H1 (cell line): ENCODE data around the gene PPFIA2. TPM values are rescaled to one million over a fixed set of nuclear protein-coding genes. Genes with fewer than 3 reads are reported as not detected.

Experiments
- CTCF ChIA-PET: fragments of 300-600 bp; sonication (Branson Sonifier 250); formaldehyde crosslinking; loops from one replicate; lab custom pipeline; 2021; ENCODE audit not compliant: partially characterized antibody; lab: Charles Lee
- POLR2A ChIA-PET: fragments of 300-600 bp; sonication (Branson Sonifier 250); formaldehyde crosslinking; loops from one replicate; lab custom pipeline; 2021; ENCODE audit warnings: inconsistent platforms; ENCODE audit not compliant: partially characterized antibody; lab: Charles Lee
- DNase-seq, 2 experiments: peaks; one replicate each; pipeline versions ENCODE4 v3.0.0 to v3.0.0-alpha.2; 2010 to 2022; ENCODE audit warnings: low spot score in 2 of 2, low read depth in 1 of 2, mixed read lengths in 1 of 2
- FAIRE-seq: peaks from 2 replicates; lab custom pipeline; 2011; peaks lifted over from hg19 to GRCh38; lab: Jason Lieb, UNC
- H2AFZ ChIP-seq: 2 replicates; pipeline ENCODE4 v1.8.1; 2012; ENCODE audit warnings: low read length, inconsistent platforms
- H2AK5ac ChIP-seq: 2 replicates; pipeline ENCODE4 v1.6.1; 2013; ENCODE audit warnings: low read depth, low read length
- H2BK120ac ChIP-seq: replicated peaks from 2 replicates; pipeline ENCODE3; 2013; ENCODE audit warnings: low read depth, low read length, inconsistent platforms
- H2BK12ac ChIP-seq: 2 replicates; pipeline ENCODE4 v1.6.1; 2013; ENCODE audit warnings: low read depth, low read length
- H2BK15ac ChIP-seq: 2 replicates; pipeline ENCODE4 v1.6.1; 2013; ENCODE audit warnings: low read length
- H2BK20ac ChIP-seq: 2 replicates; pipeline ENCODE4 v1.6.1; 2013; ENCODE audit warnings: low read length
- H2BK5ac ChIP-seq: 2 replicates; pipeline ENCODE4 v1.6.1; 2013; ENCODE audit warnings: low read depth, low read length
- H3K14ac ChIP-seq: 2 replicates; pipeline ENCODE4 v1.6.1; 2013; ENCODE audit warnings: inconsistent platforms; ENCODE audit not compliant: insufficient read length
- H3K18ac ChIP-seq: 2 replicates; pipeline ENCODE4 v1.6.1; 2013; ENCODE audit warnings: low read length; ENCODE audit errors: extremely low read depth
- H3K23ac ChIP-seq: 2 replicates; pipeline ENCODE4 v1.6.1; 2013; ENCODE audit warnings: inconsistent platforms; ENCODE audit not compliant: insufficient read length
- H3K23me2 ChIP-seq: 2 replicates; pipeline ENCODE4 v1.6.1; 2013; ENCODE audit warnings: low read depth, low read length
- H3K27ac ChIP-seq: 2 replicates; pipeline ENCODE4 v1.6.1; 2011; ENCODE audit warnings: low read depth, low read length, inconsistent platforms
- H3K27me3 ChIP-seq, 4 experiments: replicated peaks in 1 of 4; 1 replicate in 1 of 4; 2 replicates in 3 of 4; pipeline versions ENCODE4 v1.6.1 to v1.8.1; 2011 to 2013; ENCODE audit warnings: low read length in 3 of 4, mild to moderate bottlenecking in 3 of 4, inconsistent platforms in 2 of 4, mixed read lengths in 2 of 4, moderate library complexity in 1 of 4; ENCODE audit not compliant: control insufficient read depth in 3 of 4, insufficient read depth in 3 of 4; ENCODE audit errors: extremely low read depth in 1 of 4
- H3K36me3 ChIP-seq, 4 experiments: 2 replicates each; pipeline versions ENCODE4 v1.6.1 to v1.8.1; 2011 to 2013; ENCODE audit warnings: mild to moderate bottlenecking in 4 of 4, low read length in 3 of 4, moderate library complexity in 2 of 4, control low read depth in 1 of 4, inconsistent platforms in 1 of 4; ENCODE audit not compliant: insufficient read depth in 4 of 4, control insufficient read depth in 2 of 4
- H3K4ac ChIP-seq: replicated peaks from 2 replicates; pipeline ENCODE3; 2013; ENCODE audit warnings: low read length, low read depth, mixed read lengths, inconsistent platforms; ENCODE audit not compliant: insufficient read length
- H3K4me1 ChIP-seq, 4 experiments: replicated peaks in 1 of 4; 1 replicate in 1 of 4; 2 replicates in 3 of 4; pipeline versions ENCODE4 v1.6.1 to v1.8.1; 2011 to 2013; ENCODE audit warnings: low read length in 3 of 4, inconsistent platforms in 2 of 4, mixed read lengths in 1 of 4; ENCODE audit not compliant: insufficient read depth in 4 of 4, control insufficient read depth in 3 of 4
- H3K4me2 ChIP-seq, 2 experiments: 2 replicates each; pipeline versions ENCODE4 v1.6.1 to v1.8.1; 2011 to 2013; ENCODE audit warnings: low read depth in 2 of 2, low read length in 2 of 2, control low read depth in 1 of 2, inconsistent platforms in 1 of 2, mild to moderate bottlenecking in 1 of 2; ENCODE audit not compliant: insufficient read depth in 1 of 2
- H3K4me3 ChIP-seq, 4 experiments: fragments of 200-600, 300-600 bp in 1 of 4; sonication (generic), shearing (Covaris generic), sonication (Bioruptor Twin) in 1 of 4; 2 replicates each; pipeline versions ENCODE4 v1.5.1 to v1.8.1; 2011 to 2016; ENCODE audit warnings: low read length in 4 of 4, low read depth in 3 of 4, control low read depth in 2 of 4, inconsistent platforms in 2 of 4, mild to moderate bottlenecking in 2 of 4, mixed read lengths in 1 of 4, moderate library complexity in 1 of 4; ENCODE audit not compliant: insufficient read depth in 2 of 4; ENCODE audit errors: extremely low read depth in 1 of 4
- H3K56ac ChIP-seq: replicated peaks from 2 replicates; pipeline ENCODE3; 2013; ENCODE audit warnings: low read depth, mild to moderate bottlenecking, mixed read lengths, low read length, inconsistent platforms; ENCODE audit not compliant: insufficient read length
- H3K79me1 ChIP-seq: 2 replicates; pipeline ENCODE4 v1.6.1; 2013; ENCODE audit warnings: low read depth, low read length, control low read depth
- H3K79me2 ChIP-seq, 2 experiments: 2 replicates each; pipeline versions ENCODE4 v1.6.1 to v1.8.1; 2012 to 2013; ENCODE audit warnings: low read length in 2 of 2, mild to moderate bottlenecking in 2 of 2, inconsistent platforms in 1 of 2; ENCODE audit not compliant: insufficient read depth in 2 of 2, control insufficient read depth in 1 of 2
- H3K9ac ChIP-seq, 4 experiments: replicated peaks in 1 of 4; 1 replicate in 1 of 4; 2 replicates in 3 of 4; pipeline versions ENCODE4 v1.6.1 to v1.8.1; 2011 to 2013; ENCODE audit warnings: low read depth in 3 of 4, low read length in 3 of 4, control low read depth in 2 of 4, mild to moderate bottlenecking in 2 of 4, moderate library complexity in 2 of 4, inconsistent platforms in 1 of 4; ENCODE audit errors: extremely low read depth in 1 of 4
- H3K9me3 ChIP-seq, 2 experiments: 2 replicates each; pipeline versions ENCODE4 v1.6.1 to v1.8.1; 2012 to 2013; ENCODE audit warnings: mild to moderate bottlenecking in 2 of 2, moderate library complexity in 2 of 2, control low read depth in 1 of 2, inconsistent platforms in 1 of 2, low read depth in 1 of 2, low read length in 1 of 2, mixed read lengths in 1 of 2; ENCODE audit not compliant: insufficient read depth in 2 of 2
- H4K20me1 ChIP-seq, 2 experiments: replicated peaks in 1 of 2; 2 replicates each; pipeline versions ENCODE3 to v1.8.1; 2011 to 2013; ENCODE audit warnings: inconsistent platforms in 2 of 2, low read length in 2 of 2, mild to moderate bottlenecking in 1 of 2; ENCODE audit not compliant: insufficient read depth in 2 of 2, control insufficient read depth in 1 of 2
- H4K5ac ChIP-seq: 2 replicates; pipeline ENCODE4 v1.6.1; 2013; ENCODE audit warnings: low read length, low read depth, mixed read lengths, inconsistent platforms; ENCODE audit not compliant: insufficient read length
- H4K8ac ChIP-seq: 2 replicates; pipeline ENCODE4 v1.8.0; 2013; ENCODE audit warnings: mild to moderate bottlenecking, moderate library complexity, low read length, inconsistent platforms; ENCODE audit not compliant: insufficient read depth; ENCODE audit errors: extremely low read depth
- H4K91ac ChIP-seq: replicated peaks from 2 replicates; pipeline ENCODE3; 2013; ENCODE audit warnings: low read length, mixed read lengths, inconsistent platforms; ENCODE audit not compliant: insufficient read length
- CHD2 ChIP-seq: IDR thresholded peaks from 2 replicates; pipeline ENCODE4 v1.6.1; 2012; ENCODE audit warnings: low read length, improper control_type of control experiment
- FOSL1 ChIP-seq: IDR thresholded peaks from 2 replicates; pipeline ENCODE4 v1.6.1; 2011; ENCODE audit warnings: mild to moderate bottlenecking, low read depth, low read length, moderate library complexity; ENCODE audit not compliant: insufficient read depth
- GABPA ChIP-seq: IDR thresholded peaks from 2 replicates; pipeline ENCODE4 v1.6.1; 2011; ENCODE audit warnings: mild to moderate bottlenecking, low read length, moderate library complexity, borderline replicate concordance; ENCODE audit not compliant: insufficient read depth
- KDM5A ChIP-seq: fragments of 200-600 bp; IDR thresholded peaks from 2 replicates; pipeline ENCODE4 v1.7.1; 2012; ENCODE audit warnings: mild to moderate bottlenecking, low read length, inconsistent platforms, mixed read lengths
- NRF1 ChIP-seq: IDR thresholded peaks from 2 replicates; pipeline ENCODE4 v1.6.1; 2011; ENCODE audit warnings: mild to moderate bottlenecking, low read depth, low read length, improper control_type of control experiment
- POLR2AphosphoS5 ChIP-seq: IDR thresholded peaks from 2 replicates; pipeline ENCODE4 v1.6.1; 2011; ENCODE audit warnings: low read depth, low read length
- RAD21 ChIP-seq, 2 experiments: IDR thresholded peaks in 1 of 2; conservative IDR thresholded peaks in 1 of 2; 2 replicates each; pipeline ENCODE4 v1.6.1; 2011; ENCODE audit warnings: low read depth in 2 of 2, low read length in 2 of 2, improper control_type of control experiment in 1 of 2, inconsistent platforms in 1 of 2, mild to moderate bottlenecking in 1 of 2, moderate library complexity in 1 of 2
- SP2 ChIP-seq: IDR thresholded peaks from 2 replicates; pipeline ENCODE4 v1.6.1; 2012; ENCODE audit warnings: mild to moderate bottlenecking, low read length, inconsistent platforms
- TCF12 ChIP-seq: IDR thresholded peaks from 2 replicates; pipeline ENCODE4 v1.6.1; 2011; ENCODE audit warnings: low read depth, mild to moderate bottlenecking, low read length
- YY1 ChIP-seq: IDR thresholded peaks from 2 replicates; pipeline ENCODE4 v1.6.1; 2011; ENCODE audit warnings: low read depth, mild to moderate bottlenecking, low read length
- WGBS, 2 experiments: shearing (Covaris generic) in 1 of 2; methylation state at CpG; one replicate each; pipeline versions ENCODE4 v1.1.6 to v1.1.7; 2013 to 2015; ENCODE audit warnings: low lambda C conversion rate in 2 of 2, mixed read lengths in 2 of 2, inconsistent platforms in 1 of 2, low coverage in 1 of 2, missing lambda C conversion rate in 1 of 2; ENCODE audit not compliant: insufficient replicate concordance in 2 of 2, insufficient coverage in 1 of 2, insufficient read length in 1 of 2; ENCODE audit errors: extremely low coverage in 1 of 2, missing lambda C conversion rate in 1 of 2; 5-methylcytosine and 5-hydroxymethylcytosine counted together
- polyA plus RNA-seq, 7 experiments: library from polyadenylated mRNA; depleted of rRNA in 3 of 7; stranded (reverse) in 5 of 7; unstranded in 2 of 7; fragments of >200 nt in 5 of 7; fragments of 200-250 nt in 2 of 7; gene quantifications; 1 replicate in 5 of 7; 2 replicates in 1 of 7; 4 replicates in 1 of 7; pipeline versions ENCODE4 v1.2.1 to v1.2.3, GENCODE V29; 2011 to 2013; ENCODE audit warnings: missing spikeins in 2 of 7, mixed read lengths in 2 of 7
- total RNA-seq: library from RNA; stranded (reverse); fragmentation: NEBNext Ultra II Directional; extraction: Animal tissue kit (Norgen Biotek cat#: 25700); gene quantifications from 2 replicates; pipeline ENCODE4 v1.2.1, GENCODE V29; 2021
- TF ChIP-seq, protein P1 (sequence below), 3 experiments: IDR thresholded peaks; 1 replicate in 2 of 3; 2 replicates in 1 of 3; pipeline versions ENCODE4 v1.5.1 to v1.6.1; 2011; ENCODE audit warnings: low read length in 3 of 3, mild to moderate bottlenecking in 3 of 3, inconsistent platforms in 2 of 3, low read depth in 1 of 3, moderate library complexity in 1 of 3; ENCODE audit not compliant: insufficient read depth in 1 of 3; ENCODE audit errors: control extremely low read depth in 1 of 3

PPFIA2 gene
- total and polyA plus RNA-seq, 2 of the 8 experiments (the other 6 are each of a cell fraction or from before 2014, with no cell fraction given), result 1.2 to 1.8 TPM

DNA sequence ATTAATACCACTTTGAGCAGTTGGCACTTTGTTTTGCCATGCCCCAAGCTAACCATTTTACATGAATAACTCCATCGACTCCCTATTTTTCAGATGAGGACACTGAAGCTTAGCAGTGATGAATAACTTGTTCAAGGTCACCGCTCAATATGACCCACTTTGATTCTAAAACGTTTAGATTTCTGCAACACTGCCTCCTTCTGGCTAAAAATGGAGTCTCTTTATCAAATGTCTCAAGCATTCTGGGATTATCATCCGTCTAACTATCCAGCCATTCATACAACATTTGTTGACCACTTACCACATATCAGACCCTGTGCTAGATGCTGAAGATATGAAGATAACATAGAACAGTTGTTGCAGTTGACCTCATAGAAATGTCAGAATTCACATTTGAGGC is 298.0 kb downstream of the PPFIA2 start:
- no peak overlapping the region for H3K27ac ChIP-seq
- no peak overlapping the region for H3K4me3 ChIP-seq
- no peak overlapping the region for H3K4me2 ChIP-seq
- no peak overlapping the region for H2AK5ac ChIP-seq
- no peaks in the 10 kb centered on the region for H3K36me3 ChIP-seq
- DNase-seq (no peak), FAIRE-seq (peak; percentile 57)
- no peaks in the 10 kb centered on the region for H3K23me2 ChIP-seq
- no peak overlapping the region for H3K56ac ChIP-seq
- no peaks in the 10 kb centered on the region for H3K27me3 ChIP-seq
- no peaks in the 10 kb centered on the region for H3K9me3 ChIP-seq
- H2BK5ac ChIP-seq, result no peak overlapping the region
- H2BK12ac ChIP-seq, result no peak overlapping the region
- no peak overlapping the region for H4K91ac ChIP-seq
- H3K18ac ChIP-seq, result no peak overlapping the region
- H3K23ac ChIP-seq, result no peak overlapping the region
- no peak overlapping the region for H2BK15ac ChIP-seq
- no peak overlapping the region for H2BK120ac ChIP-seq
- 71% methylated on average over 4 of the region's 4 CpGs; no CpG with 5 or more reads in 1 of the 2 experiments for WGBS, 2 experiments
- POLR2A ChIA-PET, result no interaction called here
- H3K4me1 ChIP-seq, result no peaks in the 10 kb centered on the region
- H3K9ac ChIP-seq, result no peak overlapping the region
- H3K79me1 ChIP-seq, result no peaks in the 10 kb centered on the region
- peaks cover 0 to 1% of the 10 kb centered on the region in 2 experiments for H4K20me1 ChIP-seq
- no peak overlapping the region for H3K14ac ChIP-seq
- no peak overlapping the region for H3K4ac ChIP-seq
- H3K79me2 ChIP-seq, result no peaks in the 10 kb centered on the region
- H4K8ac ChIP-seq, result no peak overlapping the region
- CTCF ChIA-PET, result interaction anchor here (0.6 to 2.0 kb wide), 12 partner anchors 8 to 250 kb away, joined by 3 to 12 read pairs (median 4); no protein-coding TSS in a partner anchor
- TF ChIP-seq TCF12, result no peak
- TF ChIP-seq CHD2, result no peak
- no peak for TF ChIP-seq NRF1
- TF ChIP-seq FOSL1, result no peak
- no peak for TF ChIP-seq SP2
- no peak for TF ChIP-seq KDM5A
- no peak for TF ChIP-seq GABPA
- no peak for TF ChIP-seq POLR2AphosphoS5
- no peak for TF ChIP-seq YY1
- TF ChIP-seq, protein P1, sequence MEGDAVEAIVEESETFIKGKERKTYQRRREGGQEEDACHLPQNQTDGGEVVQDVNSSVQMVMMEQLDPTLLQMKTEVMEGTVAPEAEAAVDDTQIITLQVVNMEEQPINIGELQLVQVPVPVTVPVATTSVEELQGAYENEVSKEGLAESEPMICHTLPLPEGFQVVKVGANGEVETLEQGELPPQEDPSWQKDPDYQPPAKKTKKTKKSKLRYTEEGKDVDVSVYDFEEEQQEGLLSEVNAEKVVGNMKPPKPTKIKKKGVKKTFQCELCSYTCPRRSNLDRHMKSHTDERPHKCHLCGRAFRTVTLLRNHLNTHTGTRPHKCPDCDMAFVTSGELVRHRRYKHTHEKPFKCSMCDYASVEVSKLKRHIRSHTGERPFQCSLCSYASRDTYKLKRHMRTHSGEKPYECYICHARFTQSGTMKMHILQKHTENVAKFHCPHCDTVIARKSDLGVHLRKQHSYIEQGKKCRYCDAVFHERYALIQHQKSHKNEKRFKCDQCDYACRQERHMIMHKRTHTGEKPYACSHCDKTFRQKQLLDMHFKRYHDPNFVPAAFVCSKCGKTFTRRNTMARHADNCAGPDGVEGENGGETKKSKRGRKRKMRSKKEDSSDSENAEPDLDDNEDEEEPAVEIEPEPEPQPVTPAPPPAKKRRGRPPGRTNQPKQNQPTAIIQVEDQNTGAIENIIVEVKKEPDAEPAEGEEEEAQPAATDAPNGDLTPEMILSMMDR (IDR thresholded peaks at IDR 0.05; ENCODE audit: control extremely low read depth in 1 of 3, insufficient read depth in 1 of 3, low read depth in 1 of 3, low read length in 3 of 3), result peak in 1 of 3 experiments; percentile 56; a peak in 2 of 4 replicates
- TF ChIP-seq RAD21 (IDR thresholded peaks at IDR 0.05 in 1 of 2, conservative IDR thresholded peaks at IDR 0.05 in 1 of 2; ENCODE audit: low read depth in 2 of 2, low read length in 2 of 2), result peak in 1 of 2 experiments; percentile 25; a peak in 1 of 4 replicates
- H2BK20ac ChIP-seq, result no peak overlapping the region
- H4K5ac ChIP-seq, result no peak overlapping the region
- H2AFZ ChIP-seq, result no peak overlapping the region
